WTC11 (cell line): ENCODE results near the gene PAIP1. TPM values are rescaled to one million over a fixed set of nuclear protein-coding genes. Genes with fewer than 3 reads are reported as not detected.
A peak's percentile ranks its signal among the peaks of the same experiment; 100 is the strongest.

Source experiments
- ATAC-seq: fragments of 200-7000 bp; cut with Tn5 transposase; 2 replicates; pipeline ENCODE4 v1.10.0; 2021; ENCODE audit warnings: mild to moderate bottlenecking, moderate library complexity
- CTCF ChIA-PET: fragments of 300-600 bp; sonication (Branson Sonifier 250); formaldehyde crosslinking; loops from one replicate; lab custom pipeline; 2021; ENCODE audit warnings: antibody characterized with exemption; lab: Charles Lee
- POLR2A ChIA-PET: fragments of 350-600 bp; sonication (Branson Sonifier 250); formaldehyde crosslinking; loops from one replicate; lab custom pipeline; 2021; ENCODE audit warnings: antibody characterized with exemption; lab: Charles Lee
- DNase-seq: peaks from one replicate; pipeline ENCODE4 v3.0.0; 2021; ENCODE audit warnings: low spot score
- H3K27ac Mint-ChIP-seq: 2 replicates; pipeline ENCODE4 v1.8.0; 2021; ENCODE audit warnings: mixed read lengths
- H3K27me3 Mint-ChIP-seq: 2 replicates; pipeline ENCODE4 v1.8.0; 2021; ENCODE audit warnings: low read depth, mild to moderate bottlenecking, moderate library complexity, mixed read lengths
- H3K36me3 Mint-ChIP-seq: 2 replicates; pipeline ENCODE4 v1.8.0; 2021; ENCODE audit warnings: mixed read lengths
- H3K4me1 Mint-ChIP-seq: 2 replicates; pipeline ENCODE4 v1.8.0; 2022; ENCODE audit warnings: mixed read lengths
- H3K4me3 Mint-ChIP-seq: 2 replicates; pipeline ENCODE4 v1.8.0; 2021; ENCODE audit warnings: mild to moderate bottlenecking, moderate library complexity, mixed read lengths
- H3K9me3 Mint-ChIP-seq: 2 replicates; pipeline ENCODE4 v1.8.0; 2021; ENCODE audit warnings: mixed read lengths
- AFF4 ChIP-seq: sonication (generic); formaldehyde crosslinking; IDR thresholded peaks from 2 replicates; pipeline ENCODE4 v1.8.1; 2023; ENCODE audit warnings: mild to moderate bottlenecking, missing genetic modification reagents, borderline replicate concordance
- ATF2 ChIP-seq: sonication (generic); formaldehyde crosslinking; IDR thresholded peaks from 2 replicates; pipeline ENCODE4 v1.8.1; 2022; ENCODE audit warnings: low read depth, missing genetic modification reagents, borderline replicate concordance
- ATF3 ChIP-seq: sonication (generic); formaldehyde crosslinking; conservative IDR thresholded peaks from 2 replicates; pipeline ENCODE4 v1.8.1; 2022; ENCODE audit warnings: mild to moderate bottlenecking, missing genetic modification reagents
- CBFB ChIP-seq: sonication (generic); formaldehyde crosslinking; IDR thresholded peaks from 2 replicates; pipeline ENCODE4 v1.8.1; 2022; ENCODE audit warnings: mild to moderate bottlenecking, low read depth, missing genetic modification reagents
- CREB1 ChIP-seq: sonication (generic); formaldehyde crosslinking; IDR thresholded peaks from 2 replicates; pipeline ENCODE4 v1.8.0; 2023; ENCODE audit warnings: mild to moderate bottlenecking, missing genetic modification reagents
- FOXK1 ChIP-seq: sonication (generic); formaldehyde crosslinking; IDR thresholded peaks from 2 replicates; pipeline ENCODE4 v1.8.0; 2022; ENCODE audit warnings: mild to moderate bottlenecking, moderate library complexity, missing genetic modification reagents
- GTF2I ChIP-seq: fragments of 250-450 bp; sonication (Bioruptor Pico); conservative IDR thresholded peaks from 2 replicates; pipeline ENCODE4 v1.4.0; 2021; ENCODE audit warnings: mild to moderate bottlenecking
- JAZF1 ChIP-seq: fragments of 250-450 bp; sonication (Bioruptor Pico); IDR thresholded peaks from 2 replicates; pipeline ENCODE4 v1.9.0; 2021; ENCODE audit warnings: moderate library complexity, mild to moderate bottlenecking, inconsistent platforms
- JUN ChIP-seq: sonication (generic); formaldehyde crosslinking; IDR thresholded peaks from 2 replicates; pipeline ENCODE4 v1.8.0; 2023; ENCODE audit warnings: mild to moderate bottlenecking, missing genetic modification reagents
- KAT7 ChIP-seq: sonication (generic); formaldehyde crosslinking; IDR thresholded peaks from 2 replicates; pipeline ENCODE4 v1.8.1; 2023; ENCODE audit warnings: missing genetic modification reagents, mild to moderate bottlenecking, borderline replicate concordance
- MAX ChIP-seq: sonication (generic); formaldehyde crosslinking; IDR thresholded peaks from 2 replicates; pipeline ENCODE4 v1.8.0; 2022; ENCODE audit warnings: mild to moderate bottlenecking, missing genetic modification reagents
- NFATC4 ChIP-seq: fragments of 250-450 bp; sonication (Bioruptor Pico); IDR thresholded peaks from 2 replicates; pipeline ENCODE4 v1.9.0; 2021; ENCODE audit warnings: mild to moderate bottlenecking
- NFE2L1 ChIP-seq: sonication (generic); formaldehyde crosslinking; IDR thresholded peaks from 2 replicates; pipeline ENCODE4 v1.8.1; 2023; ENCODE audit warnings: missing genetic modification reagents
- NR2C2 ChIP-seq: sonication (generic); formaldehyde crosslinking; IDR thresholded peaks from 2 replicates; pipeline ENCODE4 v1.8.0; 2022; ENCODE audit warnings: mild to moderate bottlenecking, missing genetic modification reagents
- PREB ChIP-seq: sonication (generic); formaldehyde crosslinking; IDR thresholded peaks from 2 replicates; pipeline ENCODE4 v1.8.1; 2022; ENCODE audit warnings: mild to moderate bottlenecking, missing genetic modification reagents, moderate library complexity, borderline replicate concordance
- SOX15 ChIP-seq: fragments of 250-450 bp; sonication (Bioruptor Pico); IDR thresholded peaks from 2 replicates; pipeline ENCODE4 v1.9.0; 2021; ENCODE audit warnings: mild to moderate bottlenecking
- STAT6 ChIP-seq: sonication (generic); formaldehyde crosslinking; conservative IDR thresholded peaks from 2 replicates; pipeline ENCODE4 v1.8.1; 2023; ENCODE audit warnings: mild to moderate bottlenecking, low read depth, missing genetic modification reagents, moderate library complexity
- TP53 ChIP-seq: sonication (generic); formaldehyde crosslinking; IDR thresholded peaks from 2 replicates; pipeline ENCODE4 v1.8.1; 2023; ENCODE audit warnings: mild to moderate bottlenecking, missing genetic modification reagents
- ZBTB21 ChIP-seq: sonication (generic); formaldehyde crosslinking; IDR thresholded peaks from 2 replicates; pipeline ENCODE4 v1.8.1; 2023; ENCODE audit warnings: mild to moderate bottlenecking, missing genetic modification reagents, borderline replicate concordance
- ZMAT4 ChIP-seq: fragments of 250-450 bp; sonication (Bioruptor Pico); IDR thresholded peaks from 2 replicates; pipeline ENCODE4 v1.9.0; 2021; ENCODE audit warnings: mild to moderate bottlenecking
- ZNF121 ChIP-seq: sonication (generic); formaldehyde crosslinking; IDR thresholded peaks from 2 replicates; pipeline ENCODE4 v1.8.0; 2023; ENCODE audit warnings: missing genetic modification reagents
- total RNA-seq: library from RNA; stranded (reverse); gene quantifications from 3 replicates; pipeline ENCODE4 v1.2.3, GENCODE V29; 2021

Gene PAIP1
- total RNA-seq, 1 experiment from 2014 or later = 82.5 TPM

- ATAC-seq (no peak), DNase-seq (no peak)
- ChIA-PET POLR2A (no interaction called here), CTCF (no interaction called here)
- peaks cover 11% of the 10 kb centered on the region for H3K4me1 Mint-ChIP-seq
- no peaks in the 10 kb centered on the region for H3K27me3 Mint-ChIP-seq
- H3K27ac Mint-ChIP-seq = no peak overlapping the region
- H3K9me3 Mint-ChIP-seq = no peaks in the 10 kb centered on the region
- no peaks in the 10 kb centered on the region for H3K36me3 Mint-ChIP-seq
- no peak overlapping the region for H3K4me3 Mint-ChIP-seq
- no peak for TF ChIP-seq STAT6 (CRISPR knock-in tag)
- no peak for TF ChIP-seq AFF4
- TF ChIP-seq ZBTB21 = no peak
- no peak for TF ChIP-seq FOXK1
- no peak for TF ChIP-seq SOX15 (CRISPR knock-in tag)
- no peak for TF ChIP-seq CBFB (CRISPR knock-in tag)
- TF ChIP-seq ATF2 (CRISPR knock-in tag) = no peak
- TF ChIP-seq MAX = no peak
- no peak for TF ChIP-seq TP53 (CRISPR knock-in tag)
- no peak for TF ChIP-seq ZNF121 (CRISPR knock-in tag)
- TF ChIP-seq PREB (CRISPR knock-in tag) = no peak
- no peak for TF ChIP-seq JAZF1 (CRISPR knock-in tag)
- no peak for TF ChIP-seq GTF2I (CRISPR knock-in tag)
Observed at GRCh38 chr5:43592363-43592762, 35.5 kb upstream of the PAIP1 start.

GRCh38 chr5:43590700-43591099 lies 33.8 kb upstream of the PAIP1 start:
- H3K9me3 Mint-ChIP-seq = peaks cover 4% of the 10 kb centered on the region; the same call in 1 of the 2 replicates
- no peak for TF ChIP-seq JUN (CRISPR knock-in tag)
- no peak for TF ChIP-seq CBFB (CRISPR knock-in tag)
- TF ChIP-seq KAT7 (CRISPR knock-in tag) = no peak
- no peak for TF ChIP-seq NFATC4 (CRISPR knock-in tag)
- TF ChIP-seq NFE2L1 (CRISPR knock-in tag) = no peak
- no peak for TF ChIP-seq ZMAT4 (CRISPR knock-in tag)
- no peak for TF ChIP-seq ATF3 (CRISPR knock-in tag)
- TF ChIP-seq NR2C2 = no peak
- no peak for TF ChIP-seq CREB1 (CRISPR knock-in tag)
- CTCF ChIA-PET = interaction anchor here (0.7 kb wide), 1 partner anchor 12 kb away, joined by 3 read pairs; the partner anchor contains the start of gene NNT
- POLR2A ChIA-PET = no interaction called here
- peaks cover 3% of the 10 kb centered on the region for H3K36me3 Mint-ChIP-seq
- peak; percentile 64 for ATAC-seq
- H3K27me3 Mint-ChIP-seq = no peaks in the 10 kb centered on the region
- H3K4me3 Mint-ChIP-seq = no peak overlapping the region
- H3K4me1 Mint-ChIP-seq = peaks cover 11% of the 10 kb centered on the region
- no peak for DNase-seq
- no peak overlapping the region for H3K27ac Mint-ChIP-seq
